Keratinocyte (primary cell): ENCODE measurements around the gene CACUL1. TPM values are rescaled to one million over a fixed set of nuclear protein-coding genes. Genes with fewer than 3 reads are reported as not detected.
"Not testable (repeated sequence)": the region's sequence is repeated elsewhere in the genome, so short reads cannot be mapped to it uniquely, and the experiment has no call there.

Experiments used
- DNase-seq: peaks from one replicate; pipeline ENCODE4 v3.0.0-alpha.2; 2011; ENCODE audit warnings: low read depth, missing footprints, low spot score
- FAIRE-seq: peaks from 2 replicates; lab custom pipeline; 2011; peaks lifted over from hg19 to GRCh38; lab: Jason Lieb, UNC
- H2AFZ ChIP-seq: 2 replicates; pipeline ENCODE4 v1.6.0; 2012; ENCODE audit warnings: low read length, control low read depth, inconsistent platforms; ENCODE audit not compliant: control insufficient read depth
- H3K27ac ChIP-seq: 2 replicates; pipeline ENCODE4 v1.5.1; 2011; ENCODE audit warnings: low read length; ENCODE audit not compliant: control insufficient read depth, insufficient read depth
- H3K27me3 ChIP-seq: 3 replicates; pipeline ENCODE4 v1.6.0; 2011; ENCODE audit warnings: low read length; ENCODE audit not compliant: control insufficient read depth, insufficient read depth; ENCODE audit errors: extremely low read depth
- H3K36me3 ChIP-seq, 2 experiments: 2 replicates in 1 of 2; 3 replicates in 1 of 2; pipeline ENCODE4 v1.5.1; 2011; ENCODE audit warnings: low read length in 2 of 2, mild to moderate bottlenecking in 1 of 2; ENCODE audit not compliant: control insufficient read depth in 2 of 2, insufficient read depth in 2 of 2; ENCODE audit errors: extremely low read depth in 1 of 2
- H3K4me1 ChIP-seq: 3 replicates; pipeline ENCODE4 v1.5.1; 2011; ENCODE audit warnings: low read length; ENCODE audit not compliant: control insufficient read depth, insufficient read depth; ENCODE audit errors: extremely low read depth
- H3K4me2 ChIP-seq: 3 replicates; pipeline ENCODE4 v1.6.0; 2011; ENCODE audit warnings: low read depth, low read length; ENCODE audit not compliant: control insufficient read depth, insufficient read depth; ENCODE audit errors: extremely low read depth
- H3K4me3 ChIP-seq, 3 experiments: fragments of 200-600 bp in 1 of 3; sonication (generic) in 1 of 3; 2 replicates in 2 of 3; 3 replicates in 1 of 3; pipeline ENCODE4 v1.5.1; 2011 to 2016; ENCODE audit warnings: low read length in 3 of 3, mild to moderate bottlenecking in 3 of 3, control low read depth in 2 of 3, inconsistent platforms in 1 of 3, low read depth in 1 of 3, mixed read lengths in 1 of 3, mixed run types in 1 of 3, moderate library complexity in 1 of 3; ENCODE audit not compliant: control insufficient read depth in 2 of 3, insufficient read depth in 2 of 3; ENCODE audit errors: extremely low read depth in 1 of 3
- H3K79me2 ChIP-seq: 2 replicates; pipeline ENCODE4 v1.6.0; 2012; ENCODE audit warnings: low read length; ENCODE audit not compliant: control insufficient read depth, insufficient read depth
- H3K9ac ChIP-seq: 3 replicates; pipeline ENCODE4 v1.6.0; 2011; ENCODE audit warnings: low read length; ENCODE audit not compliant: control insufficient read depth, insufficient read depth; ENCODE audit errors: extremely low read depth
- H3K9me1 ChIP-seq: 3 replicates; pipeline ENCODE4 v1.6.0; 2011; ENCODE audit warnings: low read length; ENCODE audit not compliant: control insufficient read depth, insufficient read depth; ENCODE audit errors: extremely low read depth
- H3K9me3 ChIP-seq: 2 replicates; pipeline ENCODE4 v1.5.1; 2012; ENCODE audit warnings: low read depth, low read length; ENCODE audit not compliant: control insufficient read depth
- H4K20me1 ChIP-seq: 3 replicates; pipeline ENCODE4 v1.6.0; 2011; ENCODE audit warnings: low read length; ENCODE audit not compliant: control insufficient read depth, insufficient read depth; ENCODE audit errors: extremely low read depth
- EZH2 ChIP-seq: IDR thresholded peaks from one replicate; pipeline ENCODE4 v1.6.1; 2012; ENCODE audit warnings: inconsistent platforms, mild to moderate bottlenecking, low read length, moderate library complexity
- dilution Hi-C: fragments of 300-500 bp; cut with MboI; formaldehyde crosslinking; loops from one replicate; pipeline ENCODE4 v1.7.0; 2020; ENCODE audit warnings: low sequenced_read_pairs; ENCODE audit not compliant: extremely low pct_ligation_motif_present
- polyA plus RNA-seq, 5 experiments: library from polyadenylated mRNA; depleted of rRNA in 3 of 5; stranded (reverse) in 3 of 5; stranded (forward) in 1 of 5; unstranded in 1 of 5; fragments of >200 nt; gene quantifications; 1 replicate in 1 of 5; 2 replicates in 3 of 5; 3 replicates in 1 of 5; pipeline versions ENCODE4 v1.2.1 to v1.2.3, GENCODE V29; 2011 to 2012; ENCODE audit warnings: missing spikeins in 2 of 5, low read depth in 1 of 5, low replicate concordance in 1 of 5
- TF ChIP-seq, protein P1 (sequence below), 3 experiments: IDR thresholded peaks in 1 of 3; conservative IDR thresholded peaks in 1 of 3; optimal IDR thresholded peaks in 1 of 3; 2 replicates in 2 of 3; 3 replicates in 1 of 3; pipeline versions ENCODE3 to v1.5.1; 2011; ENCODE audit warnings: low read length in 3 of 3, mild to moderate bottlenecking in 3 of 3, moderate library complexity in 2 of 3, control low read depth in 1 of 3, inconsistent platforms in 1 of 3; ENCODE audit not compliant: insufficient read depth in 2 of 3; ENCODE audit errors: extremely low read depth in 1 of 3

The CACUL1 gene
- polyA plus RNA-seq, 1 donor (not counting 4 experiments of a cell fraction or from before 2014, with no cell fraction given): 36.5 TPM

DNA sequence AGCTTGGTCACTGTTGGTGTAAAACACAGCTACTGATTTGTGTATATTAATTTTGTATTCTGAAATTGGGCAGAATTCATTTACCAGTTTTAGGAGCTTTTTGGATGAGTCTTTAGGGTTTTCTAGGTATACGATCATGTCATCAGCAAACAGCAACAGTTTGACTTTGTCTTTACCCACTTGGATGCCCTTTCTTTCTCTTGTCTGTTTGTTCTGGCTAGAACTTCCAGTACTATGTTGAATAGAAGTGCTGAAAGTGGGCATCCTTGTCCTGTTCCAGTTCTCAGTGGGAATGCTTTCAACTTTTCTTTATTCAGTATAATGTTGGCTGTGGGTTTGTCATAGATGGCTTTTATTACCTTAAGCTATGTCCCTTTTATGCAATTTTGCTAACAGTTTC lies 109.5 kb downstream of the CACUL1 start:
- H3K9me1 ChIP-seq, H3K9ac ChIP-seq, H3K4me2 ChIP-seq, FAIRE-seq, H3K4me1 ChIP-seq, H3K27ac ChIP-seq, H3K4me3 ChIP-seq, H3K36me3 ChIP-seq, dilution Hi-C loops, DNase-seq, H4K20me1 ChIP-seq, H2AFZ ChIP-seq, H3K79me2 ChIP-seq, H3K9me3 ChIP-seq: not testable (repeated sequence)
- H3K27me3 ChIP-seq: peaks cover 18% of the 10 kb centered on the region

DNA sequence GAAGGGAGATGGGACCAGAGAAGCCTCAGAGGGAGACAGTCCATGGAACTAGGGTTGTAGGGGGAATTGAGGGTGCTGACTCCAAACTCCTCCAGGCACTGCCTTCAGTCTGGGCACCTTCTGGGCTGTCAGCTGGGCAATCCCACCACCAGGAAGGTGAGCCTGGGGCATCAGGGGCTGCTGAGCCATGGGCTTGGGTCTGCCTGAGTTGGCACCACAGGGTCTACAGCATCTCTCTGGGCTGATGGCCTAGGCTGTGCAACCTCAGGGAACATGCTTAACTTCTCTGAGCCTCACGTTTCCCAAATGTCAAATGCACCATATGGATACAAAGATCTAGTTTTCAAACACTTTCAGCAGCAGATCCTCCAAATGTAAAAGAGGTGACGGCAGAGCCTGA lies 112.5 kb downstream of the CACUL1 start:
- Histone ChIP-seq H3K4me1 (no peaks in the 10 kb centered on the region), H3K27ac (no peak overlapping the region), H3K27me3 (peaks cover 18% of the 10 kb centered on the region), H4K20me1 (no peaks in the 10 kb centered on the region), H3K4me2 (no peak overlapping the region), H3K4me3 (no peak overlapping the region), H3K36me3 (no peaks in the 10 kb centered on the region), H3K9me3 (peaks cover 1% of the 10 kb centered on the region), H2AFZ (no peak overlapping the region), H3K9me1 (no peaks in the 10 kb centered on the region), H3K9ac (no peak overlapping the region), H3K79me2 (no peaks in the 10 kb centered on the region)
- FAIRE-seq: no peak
- dilution Hi-C loops: no loop called here
- DNase-seq: no peak
- TF ChIP-seq, protein P1, sequence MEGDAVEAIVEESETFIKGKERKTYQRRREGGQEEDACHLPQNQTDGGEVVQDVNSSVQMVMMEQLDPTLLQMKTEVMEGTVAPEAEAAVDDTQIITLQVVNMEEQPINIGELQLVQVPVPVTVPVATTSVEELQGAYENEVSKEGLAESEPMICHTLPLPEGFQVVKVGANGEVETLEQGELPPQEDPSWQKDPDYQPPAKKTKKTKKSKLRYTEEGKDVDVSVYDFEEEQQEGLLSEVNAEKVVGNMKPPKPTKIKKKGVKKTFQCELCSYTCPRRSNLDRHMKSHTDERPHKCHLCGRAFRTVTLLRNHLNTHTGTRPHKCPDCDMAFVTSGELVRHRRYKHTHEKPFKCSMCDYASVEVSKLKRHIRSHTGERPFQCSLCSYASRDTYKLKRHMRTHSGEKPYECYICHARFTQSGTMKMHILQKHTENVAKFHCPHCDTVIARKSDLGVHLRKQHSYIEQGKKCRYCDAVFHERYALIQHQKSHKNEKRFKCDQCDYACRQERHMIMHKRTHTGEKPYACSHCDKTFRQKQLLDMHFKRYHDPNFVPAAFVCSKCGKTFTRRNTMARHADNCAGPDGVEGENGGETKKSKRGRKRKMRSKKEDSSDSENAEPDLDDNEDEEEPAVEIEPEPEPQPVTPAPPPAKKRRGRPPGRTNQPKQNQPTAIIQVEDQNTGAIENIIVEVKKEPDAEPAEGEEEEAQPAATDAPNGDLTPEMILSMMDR (optimal IDR thresholded peaks at IDR 0.05 in 1 of 3, IDR thresholded peaks at IDR 0.05 in 1 of 3, conservative IDR thresholded peaks at IDR 0.05 in 1 of 3; ENCODE audit: extremely low read depth in 1 of 3, insufficient read depth in 2 of 3, low read length in 3 of 3): no peak

DNA sequence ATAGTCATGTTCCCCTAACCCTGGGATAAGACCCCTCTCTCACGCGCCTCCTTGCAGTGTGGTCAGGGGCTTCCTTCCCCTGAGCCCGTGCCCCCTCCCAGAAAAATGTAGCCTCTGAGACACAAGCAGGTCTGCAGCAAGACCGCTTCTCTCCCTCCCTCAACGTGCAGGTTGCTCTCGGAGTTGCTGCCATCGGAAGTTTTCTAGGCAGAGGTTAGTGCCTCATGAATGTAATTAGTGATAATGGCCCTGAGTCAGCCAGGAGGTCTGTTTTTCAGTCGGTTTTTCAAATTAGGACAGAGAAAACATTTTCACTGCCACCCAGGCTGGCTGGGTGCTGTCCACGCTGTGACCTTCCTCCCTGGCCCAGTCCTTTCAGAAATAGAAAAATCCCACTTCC lies 116.1 kb downstream of the CACUL1 start:
- Histone ChIP-seq H2AFZ (no peak overlapping the region), H3K9me3 (peaks cover 1% of the 10 kb centered on the region), H3K27me3 (peaks cover 16% of the 10 kb centered on the region), H3K79me2 (no peaks in the 10 kb centered on the region), H3K36me3 (no peaks in the 10 kb centered on the region), H3K27ac (no peak overlapping the region), H3K4me2 (no peak overlapping the region), H4K20me1 (no peaks in the 10 kb centered on the region), H3K4me3 (no peak overlapping the region), H3K9ac (no peak overlapping the region), H3K4me1 (no peaks in the 10 kb centered on the region), H3K9me1 (no peaks in the 10 kb centered on the region)
- no peak for DNase-seq
- TF ChIP-seq, protein P1 (optimal IDR thresholded peaks at IDR 0.05 in 1 of 3, IDR thresholded peaks at IDR 0.05 in 1 of 3, conservative IDR thresholded peaks at IDR 0.05 in 1 of 3; ENCODE audit: extremely low read depth in 1 of 3, insufficient read depth in 2 of 3, low read length in 3 of 3): no peak
- TF ChIP-seq EZH2: no peak
- dilution Hi-C loops: no loop called here
- no peak for FAIRE-seq
